ENCODE results near the gene TRIM13. TPM values are rescaled to one million over a fixed set of nuclear protein-coding genes. Genes with fewer than 3 reads are reported as not detected.

The TRIM13 gene
- total and polyA plus RNA-seq, 2 of the 13 experiments (the other 11 are each of a cell fraction or from before 2014, with no cell fraction given) = 22.0 to 24.4 TPM

GRCh38 chr13:49956131-49956530, 40.7 kb upstream of the TRIM13 start (continued):
- no peak for TF ChIP-seq AHDC1 (CRISPR knock-in tag; IDR thresholded peaks at IDR 0.05; ENCODE audit: borderline replicate concordance)
- no peak for TF ChIP-seq ZNF557 (CRISPR knock-in tag; IDR thresholded peaks at IDR 0.05)
- TF ChIP-seq NRL (CRISPR knock-in tag; IDR thresholded peaks at IDR 0.05; ENCODE audit: borderline replicate concordance) = no peak
- TF ChIP-seq ZBTB14 (CRISPR knock-in tag; IDR thresholded peaks at IDR 0.05) = no peak
- no peak for TF ChIP-seq ZGPAT (CRISPR knock-in tag; IDR thresholded peaks at IDR 0.05)
- no peak for TF ChIP-seq CEBPG (CRISPR knock-in tag; IDR thresholded peaks at IDR 0.05)
- TF ChIP-seq ZNF234 (CRISPR knock-in tag; conservative IDR thresholded peaks at IDR 0.05) = no peak
- no peak for TF ChIP-seq NFKB2 (CRISPR knock-in tag; IDR thresholded peaks at IDR 0.05; ENCODE audit: borderline replicate concordance)
- no peak for TF ChIP-seq SMARCC2 (IDR thresholded peaks at IDR 0.05)
- TF ChIP-seq ISX (CRISPR knock-in tag; conservative IDR thresholded peaks at IDR 0.05) = no peak
- no peak for TF ChIP-seq ERF (CRISPR knock-in tag; IDR thresholded peaks at IDR 0.05)
- TF ChIP-seq, protein P1, sequence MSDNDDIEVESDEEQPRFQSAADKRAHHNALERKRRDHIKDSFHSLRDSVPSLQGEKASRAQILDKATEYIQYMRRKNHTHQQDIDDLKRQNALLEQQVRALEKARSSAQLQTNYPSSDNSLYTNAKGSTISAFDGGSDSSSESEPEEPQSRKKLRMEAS (IDR thresholded peaks at IDR 0.05) = no peak
- TF ChIP-seq, protein P2, sequence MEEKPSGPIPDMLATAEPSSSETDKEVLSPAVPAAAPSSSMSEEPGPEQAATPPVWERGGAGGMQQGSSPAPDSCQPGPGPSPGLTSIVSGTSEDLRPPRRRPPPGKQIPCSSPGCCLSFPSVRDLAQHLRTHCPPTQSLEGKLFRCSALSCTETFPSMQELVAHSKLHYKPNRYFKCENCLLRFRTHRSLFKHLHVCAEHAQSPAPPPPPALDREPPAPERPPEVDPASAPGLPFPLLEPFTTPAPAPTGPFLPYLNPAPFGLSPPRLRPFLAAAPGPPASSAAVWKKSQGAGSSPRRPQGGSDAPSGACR (CRISPR knock-in tag; IDR thresholded peaks at IDR 0.05) = no peak
- no peak for TF ChIP-seq ARHGAP35 (CRISPR knock-in tag; IDR thresholded peaks at IDR 0.05; ENCODE audit: borderline replicate concordance)
- no peak for TF ChIP-seq NBN (conservative IDR thresholded peaks at IDR 0.05)
